Testis (tissue), 3 donors: ENCODE measurements around the gene PLPPR2. TPM values are rescaled to one million over a fixed set of nuclear protein-coding genes. Genes with fewer than 3 reads are reported as not detected.
"Not testable (repeated sequence)": the region's sequence is repeated elsewhere in the genome, so short reads cannot be mapped to it uniquely, and the experiment has no call there.

Experiments used
- DNase-seq: peaks from one replicate; pipeline ENCODE4 v3.0.0-alpha.2; 2019
- H3K27ac ChIP-seq, 2 donors: fragments of 200-600 bp; sonication (generic); one replicate each; pipeline ENCODE4 v1.5.1; 2019
- H3K27me3 ChIP-seq: fragments of 200-600 bp; sonication (generic); one replicate; pipeline ENCODE4 v1.5.1; 2019
- H3K36me3 ChIP-seq: fragments of 200-600 bp; sonication (generic); one replicate; pipeline ENCODE4 v1.5.1; 2017; ENCODE audit warnings: low read depth; ENCODE audit errors: missing control alignments
- H3K4me1 ChIP-seq: fragments of 200-600 bp; sonication (generic); one replicate; pipeline ENCODE4 v1.5.1; 2019
- H3K4me3 ChIP-seq, 2 donors: fragments of 200-600 bp; sonication (generic); one replicate each; pipeline ENCODE4 v1.5.1; 2017 to 2019
- H3K9me3 ChIP-seq: fragments of 200-600 bp; sonication (generic); one replicate; pipeline ENCODE4 v1.5.1; 2017
- POLR2A ChIP-seq: fragments of 450-650 bp; IDR thresholded peaks from one replicate; pipeline ENCODE4 v1.6.1; 2017; ENCODE audit warnings: antibody characterized with exemption, mild to moderate bottlenecking, moderate library complexity
- WGBS, 2 donors: methylation state at CpG; one replicate each; pipeline ENCODE4 v1.1.5; 2018; 5-methylcytosine and 5-hydroxymethylcytosine counted together
- intact Hi-C: fragments of 100-400 bp; cut with DNase I; formaldehyde crosslinking; loops from one replicate; pipeline ENCODE4 v1.15.1; 2023; ENCODE audit warnings: low total_unique reads
- polyA plus RNA-seq: library from polyadenylated mRNA; stranded (reverse); fragments of 350-450 nt; fragmentation: Illumina TruSeq; extraction: RNeasy Lipid Tissue Mini Kit (QIAGEN cat#74804); gene quantifications from one replicate; pipeline ENCODE4 v1.2.3, GENCODE V29; 2014; ENCODE audit warnings: low read depth, low replicate concordance; ENCODE audit not compliant: insufficient read depth
- total RNA-seq, 2 donors: library from RNA; depleted of rRNA; stranded (reverse); fragments of >200 nt; gene quantifications; one replicate each; pipeline ENCODE4 v1.2.3, GENCODE V29; 2016
- TF ChIP-seq, protein P1 (sequence below), 3 experiments: fragments of 450-650 bp in 2 of 3; fragments of 200-600 bp in 1 of 3; sonication (generic) in 1 of 3; IDR thresholded peaks; one replicate each; pipeline ENCODE4 v1.5.1; 2016 to 2019; ENCODE audit warnings: antibody characterized with exemption in 3 of 3, mild to moderate bottlenecking in 2 of 3, moderate library complexity in 1 of 3

The PLPPR2 gene
- total and polyA plus RNA-seq, 3 donors from 2014 or later, result 20.3 to 28.9 (median 27.1) TPM

DNA sequence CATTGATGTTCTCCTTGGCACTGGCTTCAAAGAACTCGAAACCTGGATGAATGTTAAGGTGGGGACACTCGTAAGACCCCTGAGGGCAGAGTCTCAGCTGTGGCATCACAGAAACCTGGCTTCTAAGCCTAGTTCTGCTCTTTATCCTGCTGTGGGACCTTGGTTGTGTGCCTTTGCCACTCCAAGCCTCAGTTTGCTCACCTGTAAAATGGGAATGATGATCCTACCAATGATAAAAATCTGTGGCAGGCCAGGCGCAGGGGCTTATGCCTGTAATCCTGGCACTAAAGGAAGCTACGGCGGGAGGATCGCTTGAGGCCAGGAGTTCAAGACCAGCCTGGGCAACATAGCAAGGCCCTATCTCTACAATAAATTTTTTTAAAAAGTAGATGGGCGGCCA, 29.7 kb upstream of the PLPPR2 start:
- DNase-seq, result no peak
- H3K4me1 ChIP-seq, result peaks cover 7% of the 10 kb centered on the region
- 93 to 94% methylated on average over 6 to 7 of the region's 7 CpGs for WGBS, 2 donors
- TF ChIP-seq, protein P1, sequence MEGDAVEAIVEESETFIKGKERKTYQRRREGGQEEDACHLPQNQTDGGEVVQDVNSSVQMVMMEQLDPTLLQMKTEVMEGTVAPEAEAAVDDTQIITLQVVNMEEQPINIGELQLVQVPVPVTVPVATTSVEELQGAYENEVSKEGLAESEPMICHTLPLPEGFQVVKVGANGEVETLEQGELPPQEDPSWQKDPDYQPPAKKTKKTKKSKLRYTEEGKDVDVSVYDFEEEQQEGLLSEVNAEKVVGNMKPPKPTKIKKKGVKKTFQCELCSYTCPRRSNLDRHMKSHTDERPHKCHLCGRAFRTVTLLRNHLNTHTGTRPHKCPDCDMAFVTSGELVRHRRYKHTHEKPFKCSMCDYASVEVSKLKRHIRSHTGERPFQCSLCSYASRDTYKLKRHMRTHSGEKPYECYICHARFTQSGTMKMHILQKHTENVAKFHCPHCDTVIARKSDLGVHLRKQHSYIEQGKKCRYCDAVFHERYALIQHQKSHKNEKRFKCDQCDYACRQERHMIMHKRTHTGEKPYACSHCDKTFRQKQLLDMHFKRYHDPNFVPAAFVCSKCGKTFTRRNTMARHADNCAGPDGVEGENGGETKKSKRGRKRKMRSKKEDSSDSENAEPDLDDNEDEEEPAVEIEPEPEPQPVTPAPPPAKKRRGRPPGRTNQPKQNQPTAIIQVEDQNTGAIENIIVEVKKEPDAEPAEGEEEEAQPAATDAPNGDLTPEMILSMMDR (IDR thresholded peaks at IDR 0.05), result no peak
- no peak for TF ChIP-seq POLR2A
- no peak overlapping the region for H3K27ac ChIP-seq
- H3K27me3 ChIP-seq, result no peaks in the 10 kb centered on the region
- no peaks in the 10 kb centered on the region for H3K36me3 ChIP-seq
- intact Hi-C loops, result no loop called here
- no peak overlapping the region for H3K4me3 ChIP-seq
- no peaks in the 10 kb centered on the region for H3K9me3 ChIP-seq

DNA sequence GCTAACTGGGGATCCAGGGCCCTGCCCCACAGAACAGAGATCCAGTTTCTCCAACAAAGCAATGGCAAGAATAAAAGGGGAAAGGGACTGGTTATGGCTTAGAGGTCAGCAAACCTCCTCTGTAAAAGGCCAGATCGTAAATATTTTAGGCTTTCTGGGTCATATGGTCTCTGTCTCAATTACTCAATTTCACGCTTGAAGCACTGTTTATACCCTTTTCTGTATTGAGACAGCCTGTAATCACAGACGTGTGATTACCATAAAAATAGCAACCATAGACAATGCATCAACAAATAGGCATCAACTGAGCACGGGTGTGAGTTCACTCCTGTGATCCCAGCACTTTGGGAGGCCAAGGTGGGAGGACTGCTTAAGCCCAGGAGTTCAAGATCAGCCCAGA, 25.1 kb upstream of the PLPPR2 start:
- Histone ChIP-seq H3K27me3 (no peaks in the 10 kb centered on the region), H3K36me3 (no peaks in the 10 kb centered on the region), H3K9me3 (no peaks in the 10 kb centered on the region), H3K4me3 (no peak overlapping the region), H3K4me1 (no peaks in the 10 kb centered on the region), H3K27ac (no peak overlapping the region)
- intact Hi-C loops, result no loop called here
- TF ChIP-seq, protein P1 (IDR thresholded peaks at IDR 0.05), result no peak
- no peak for TF ChIP-seq POLR2A
- no peak for DNase-seq
- WGBS, 2 donors, result 78 to 85% methylated on average over 4 of the region's 4 CpGs

DNA sequence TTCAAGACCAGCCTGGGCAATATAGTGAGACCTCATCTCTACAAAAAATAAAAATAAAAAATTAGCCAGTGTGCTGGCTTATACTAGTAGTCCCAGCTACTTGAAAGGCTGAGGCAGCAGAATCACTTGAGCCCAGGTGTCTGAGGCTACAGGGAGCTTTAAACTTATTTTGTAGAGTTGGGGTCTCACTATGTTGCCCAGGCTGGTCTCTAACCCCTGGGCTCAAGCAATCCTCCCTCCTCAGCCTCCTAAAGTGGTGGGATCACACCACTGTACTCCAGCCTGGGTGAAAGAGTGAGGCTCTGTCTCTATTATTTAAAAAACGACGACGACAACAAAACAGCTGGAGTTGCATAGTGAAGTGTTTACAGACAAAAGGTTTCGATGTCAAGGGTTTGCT, 23.7 kb upstream of the PLPPR2 start:
- intact Hi-C loops, result no loop called here
- WGBS, 2 donors, result 68 to 81% methylated on average over 4 of the region's 4 CpGs
- H3K27me3 ChIP-seq, result no peaks in the 10 kb centered on the region
- TF ChIP-seq POLR2A, result no peak
- TF ChIP-seq, protein P1 (IDR thresholded peaks at IDR 0.05), result no peak
- no peak for DNase-seq
- no peak overlapping the region for H3K4me3 ChIP-seq
- H3K9me3 ChIP-seq, result no peaks in the 10 kb centered on the region
- no peaks in the 10 kb centered on the region for H3K36me3 ChIP-seq
- H3K4me1 ChIP-seq, result no peaks in the 10 kb centered on the region
- H3K27ac ChIP-seq, result no peak overlapping the region

DNA sequence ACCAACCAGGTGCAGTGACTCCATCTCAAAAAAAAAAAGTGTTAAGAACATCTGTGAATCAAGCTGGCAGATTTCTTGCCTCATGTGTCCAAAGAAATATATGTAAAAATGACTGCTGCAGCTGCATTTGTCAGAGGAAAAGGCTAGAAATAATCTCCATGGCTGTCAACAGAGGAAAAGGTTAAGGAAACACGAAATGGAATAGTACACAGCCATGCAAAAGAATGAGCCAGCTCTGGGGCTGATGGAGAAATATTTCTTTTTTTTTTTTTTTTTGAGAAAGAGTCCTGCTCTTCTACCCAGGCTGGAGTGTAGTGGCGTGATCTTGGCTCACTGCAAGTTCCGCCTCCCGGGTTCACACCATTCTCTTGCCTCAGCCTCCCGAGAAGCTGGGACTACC, 22.4 kb upstream of the PLPPR2 start:
- no peak for DNase-seq
- TF ChIP-seq, protein P1 (IDR thresholded peaks at IDR 0.05), result no peak
- TF ChIP-seq POLR2A, result no peak
- no peak overlapping the region for H3K4me3 ChIP-seq
- H3K36me3 ChIP-seq, result no peaks in the 10 kb centered on the region
- H3K27me3 ChIP-seq, result no peaks in the 10 kb centered on the region
- H3K27ac ChIP-seq, result no peak overlapping the region
- 88 to 94% methylated on average over 5 of the region's 5 CpGs for WGBS, 2 donors
- intact Hi-C loops, result no loop called here
- no peaks in the 10 kb centered on the region for H3K4me1 ChIP-seq
- no peaks in the 10 kb centered on the region for H3K9me3 ChIP-seq

DNA sequence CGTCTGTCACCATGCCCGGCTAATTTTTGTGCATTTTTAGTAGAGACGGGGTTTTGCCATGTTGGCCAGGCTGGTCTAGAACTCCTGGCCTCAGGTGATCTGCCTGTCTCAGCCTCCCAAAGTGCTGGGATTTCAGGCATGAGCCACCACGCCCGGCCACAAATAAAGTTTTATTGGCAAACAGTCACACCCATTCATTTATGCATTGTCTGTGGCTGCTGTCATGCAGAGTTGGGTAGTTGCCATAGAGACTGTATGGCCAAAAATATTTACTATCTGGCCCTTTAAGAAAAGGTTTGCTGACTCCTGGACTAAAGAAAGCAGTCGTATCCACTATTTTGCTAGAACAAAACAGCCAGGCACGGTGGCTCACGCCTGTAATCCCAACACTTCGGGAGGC, 21.4 kb upstream of the PLPPR2 start:
- DNase-seq, H3K4me1 ChIP-seq, H3K27ac ChIP-seq, intact Hi-C loops, H3K4me3 ChIP-seq, H3K27me3 ChIP-seq, H3K36me3 ChIP-seq, H3K9me3 ChIP-seq: not testable (repeated sequence)
- 88 to 92% methylated on average over 9 of the region's 9 CpGs for WGBS, 2 donors
